ENCODE results near the gene SRRM3. TPM values are rescaled to one million over a fixed set of nuclear protein-coding genes. Genes with fewer than 3 reads are reported as not detected.
A peak's percentile ranks its signal among the peaks of the same experiment; 100 is the strongest.

SRRM3 gene
- total and polyA plus RNA-seq, 12 donors = 5.6 to 140 (median 33.3) TPM

DNA sequence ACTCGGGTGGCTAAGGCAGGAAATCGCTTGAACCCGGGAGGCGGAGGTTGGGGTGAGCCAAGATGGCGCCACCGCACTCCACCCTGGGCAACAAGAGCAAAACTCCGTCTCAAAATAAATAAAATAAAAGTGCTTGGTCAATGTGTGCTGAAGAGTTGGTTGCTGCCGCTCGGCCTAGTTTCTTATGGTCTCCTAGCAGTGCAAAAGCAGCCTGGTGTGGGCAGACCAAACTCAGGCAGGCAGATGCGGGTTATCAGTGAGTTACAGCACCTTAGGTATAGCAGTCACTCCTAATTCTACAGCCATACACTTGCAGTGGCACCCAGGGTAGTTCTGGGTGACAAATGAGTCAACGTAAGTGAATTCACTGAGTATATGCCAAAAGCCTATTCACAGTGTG lies 123.4 kb downstream of the SRRM3 start:
- peak in 1 of 7 donors; percentile 18 for DNase-seq
- Histone ChIP-seq H3K4me1 (replicated peaks in 1 of 2) (peaks cover 11 to 31% of the 10 kb centered on the region in 2 donors), H3K27me3 (no peaks in the 10 kb centered on the region), H3K36me3 (replicated peaks in 1 of 2) (peaks cover 0 to 45% of the 10 kb centered on the region in 2 donors), H3K9me3 (replicated peaks in 1 of 3) (no peaks in the 10 kb centered on the region), H3K4me3 (no peak overlapping the region), H3K27ac (peak overlapping the region in 1 of 5 donors; percentile 14)
- TF ChIP-seq POLR2A (IDR thresholded peaks at IDR 0.05) = no peak
- TF ChIP-seq, protein P1, sequence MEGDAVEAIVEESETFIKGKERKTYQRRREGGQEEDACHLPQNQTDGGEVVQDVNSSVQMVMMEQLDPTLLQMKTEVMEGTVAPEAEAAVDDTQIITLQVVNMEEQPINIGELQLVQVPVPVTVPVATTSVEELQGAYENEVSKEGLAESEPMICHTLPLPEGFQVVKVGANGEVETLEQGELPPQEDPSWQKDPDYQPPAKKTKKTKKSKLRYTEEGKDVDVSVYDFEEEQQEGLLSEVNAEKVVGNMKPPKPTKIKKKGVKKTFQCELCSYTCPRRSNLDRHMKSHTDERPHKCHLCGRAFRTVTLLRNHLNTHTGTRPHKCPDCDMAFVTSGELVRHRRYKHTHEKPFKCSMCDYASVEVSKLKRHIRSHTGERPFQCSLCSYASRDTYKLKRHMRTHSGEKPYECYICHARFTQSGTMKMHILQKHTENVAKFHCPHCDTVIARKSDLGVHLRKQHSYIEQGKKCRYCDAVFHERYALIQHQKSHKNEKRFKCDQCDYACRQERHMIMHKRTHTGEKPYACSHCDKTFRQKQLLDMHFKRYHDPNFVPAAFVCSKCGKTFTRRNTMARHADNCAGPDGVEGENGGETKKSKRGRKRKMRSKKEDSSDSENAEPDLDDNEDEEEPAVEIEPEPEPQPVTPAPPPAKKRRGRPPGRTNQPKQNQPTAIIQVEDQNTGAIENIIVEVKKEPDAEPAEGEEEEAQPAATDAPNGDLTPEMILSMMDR (IDR thresholded peaks at IDR 0.05) = no peak
- intact Hi-C loops (cut with DNase I) = no loop called here
- WGBS, 4 donors = 94 to 97% (median 95%) methylated on average over 11 of the region's 11 CpGs

DNA sequence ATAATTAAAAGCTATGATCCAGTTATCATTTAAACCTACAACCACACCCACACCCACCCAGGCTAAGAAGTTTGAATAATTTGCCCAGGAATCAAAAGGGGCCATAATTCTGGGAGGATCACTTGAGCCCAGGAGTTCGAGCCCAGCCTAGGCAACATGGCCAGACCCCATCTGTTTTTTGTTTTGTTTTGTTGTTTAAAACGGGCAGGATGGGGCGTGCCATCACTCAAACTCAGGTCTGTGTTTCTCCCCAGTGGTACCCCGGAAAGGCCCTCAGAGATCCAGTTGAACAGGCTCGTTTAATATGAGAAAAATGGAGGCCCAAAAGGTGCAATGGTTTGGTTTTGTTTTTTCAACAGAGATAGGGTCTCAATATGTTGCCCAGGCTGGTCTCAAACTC lies 124.1 kb downstream of the SRRM3 start:
- Histone ChIP-seq H3K4me3 (no peak overlapping the region), H3K4me1 (replicated peaks in 1 of 2) (peaks cover 11 to 36% of the 10 kb centered on the region in 2 donors), H3K9me3 (replicated peaks in 1 of 3) (no peaks in the 10 kb centered on the region), H3K27ac (peak overlapping the region in 1 of 5 donors; percentile 54), H3K27me3 (no peaks in the 10 kb centered on the region), H3K36me3 (replicated peaks in 1 of 2) (peaks cover 0 to 45% of the 10 kb centered on the region in 2 donors)
- DNase-seq = peak in 1 of 7 donors; percentile 10
- intact Hi-C loops (cut with DNase I) = no loop called here
- TF ChIP-seq POLR2A (IDR thresholded peaks at IDR 0.05) = no peak
- TF ChIP-seq, protein P1 (IDR thresholded peaks at IDR 0.05) = no peak
- 89 to 96% (median 90%) methylated on average over 5 of the region's 5 CpGs for WGBS, 4 donors

DNA sequence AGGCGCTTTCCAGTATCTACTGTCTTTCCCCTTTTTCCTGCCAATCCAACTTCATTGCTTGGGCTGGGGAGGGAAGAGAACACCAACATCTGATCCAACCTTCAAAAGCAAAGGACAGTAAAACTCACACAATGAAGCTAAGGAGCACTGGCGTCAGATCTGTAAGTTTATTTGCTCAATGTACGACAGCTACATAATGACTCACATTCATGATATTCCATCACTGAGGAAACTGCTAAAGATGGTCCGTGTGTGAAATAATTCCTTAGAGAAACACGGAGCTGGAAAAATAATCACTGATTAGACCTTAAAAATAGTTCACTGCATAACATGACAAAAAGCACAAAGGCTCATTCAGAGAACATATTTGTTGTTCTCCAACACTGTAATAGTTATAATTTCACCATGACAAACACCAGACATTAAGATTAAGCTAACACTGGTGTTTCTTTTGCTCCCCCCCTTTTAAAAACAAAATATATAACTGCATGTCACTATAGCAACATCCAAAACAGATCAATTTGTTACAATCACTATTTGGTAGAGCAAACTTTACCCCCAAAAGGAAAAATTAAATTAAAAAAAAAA lies 125.0 kb downstream of the SRRM3 start:
- no peak for DNase-seq
- WGBS, 4 donors = 56 to 64% (median 62%) methylated on average over 5 of the region's 5 CpGs
- Histone ChIP-seq H3K27me3 (no peaks in the 10 kb centered on the region), H3K4me3 (no peak overlapping the region), H3K27ac (peak overlapping the region in 1 of 5 donors; percentile 54), H3K36me3 (replicated peaks in 1 of 2) (peaks cover 0 to 45% of the 10 kb centered on the region in 2 donors), H3K9me3 (replicated peaks in 1 of 3) (no peaks in the 10 kb centered on the region), H3K4me1 (replicated peaks in 1 of 2) (peaks cover 11 to 44% of the 10 kb centered on the region in 2 donors)
- TF ChIP-seq, protein P1 (IDR thresholded peaks at IDR 0.05) = no peak
- TF ChIP-seq POLR2A (IDR thresholded peaks at IDR 0.05) = no peak
- intact Hi-C loops (cut with DNase I) = no loop called here

DNA sequence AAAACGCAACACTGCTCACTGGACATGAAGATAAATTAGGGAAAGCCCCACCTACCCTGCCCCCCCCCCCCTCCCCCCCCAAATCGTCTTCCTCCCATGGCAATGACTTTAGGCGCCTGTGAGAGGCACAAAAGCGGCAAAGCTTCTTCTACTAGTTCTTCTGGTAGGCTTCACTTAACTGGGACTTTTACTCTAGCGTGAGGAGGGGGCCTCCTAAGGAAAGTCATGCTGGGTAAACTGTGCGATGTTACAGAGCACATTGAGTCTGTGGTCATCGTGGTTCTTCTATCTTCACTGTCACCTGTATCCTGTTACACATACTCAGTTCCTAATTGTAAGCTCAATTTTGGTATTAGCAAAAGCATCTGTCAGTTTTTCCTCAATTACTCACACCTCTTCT lies 125.9 kb downstream of the SRRM3 start:
- Histone ChIP-seq H3K27me3 (no peaks in the 10 kb centered on the region), H3K36me3 (replicated peaks in 1 of 2) (peaks cover 0 to 45% of the 10 kb centered on the region in 2 donors), H3K4me1 (replicated peaks in 1 of 2) (peaks cover 14 to 46% of the 10 kb centered on the region in 2 donors), H3K4me3 (no peak overlapping the region), H3K9me3 (replicated peaks in 1 of 3) (no peaks in the 10 kb centered on the region), H3K27ac (peak overlapping the region in 1 of 5 donors; percentile 54)
- TF ChIP-seq POLR2A (IDR thresholded peaks at IDR 0.05) = no peak
- WGBS, 4 donors = 51 to 59% (median 52%) methylated on average over 7 of the region's 7 CpGs
- no peak for DNase-seq
- intact Hi-C loops (cut with DNase I) = no loop called here

DNA sequence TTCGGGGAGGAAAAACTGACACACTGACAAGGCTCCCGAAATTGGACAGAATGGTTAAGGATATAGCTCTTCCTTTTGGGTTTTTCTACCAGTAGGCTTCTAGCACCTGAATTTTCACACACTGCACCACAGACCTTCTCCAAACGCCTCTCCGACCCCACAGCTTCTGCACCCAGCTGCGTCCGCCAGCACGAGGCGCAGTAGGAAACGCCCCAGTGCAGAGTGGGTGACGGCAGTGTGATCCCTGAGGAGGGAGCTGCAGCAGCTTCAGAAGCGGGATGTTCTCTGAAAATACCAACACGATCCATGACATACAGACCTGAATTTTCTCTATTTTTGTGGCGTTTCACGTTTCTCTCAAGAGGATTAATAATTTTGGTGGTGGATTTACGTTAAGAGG lies 126.7 kb downstream of the SRRM3 start:
- WGBS, 4 donors = 75 to 85% (median 82%) methylated on average over 15 of the region's 15 CpGs
- intact Hi-C loops (cut with DNase I) = no loop called here
- Histone ChIP-seq H3K27ac (no peak overlapping the region), H3K27me3 (no peaks in the 10 kb centered on the region), H3K4me1 (replicated peaks in 1 of 2) (peaks cover 19 to 52% of the 10 kb centered on the region in 2 donors), H3K9me3 (replicated peaks in 1 of 3) (no peaks in the 10 kb centered on the region), H3K36me3 (replicated peaks in 1 of 2) (peaks cover 0 to 45% of the 10 kb centered on the region in 2 donors), H3K4me3 (no peak overlapping the region)
- DNase-seq = peak in 1 of 7 donors; percentile 18
- TF ChIP-seq, protein P1 (IDR thresholded peaks at IDR 0.05) = no peak
- TF ChIP-seq POLR2A (IDR thresholded peaks at IDR 0.05) = no peak
